OCI-LY7 (cell line): ENCODE results near the gene RNF208. TPM values are rescaled to one million over a fixed set of nuclear protein-coding genes. Genes with fewer than 3 reads are reported as not detected.

Experiments
- BruUV-seq: library from RNA; stranded (reverse); fragments of 400-500 nt; replicated peaks from 2 replicates; lab custom pipeline; 2021; lab: Mats Ljungman, UMichigan
- CTCF ChIA-PET: fragments of 300-600 bp; sonication (Branson Sonifier 250); formaldehyde crosslinking; loops from one replicate; lab custom pipeline; 2022; ENCODE audit warnings: antibody characterized with exemption; ENCODE audit not compliant: unreplicated experiment; lab: Charles Lee
- POLR2A ChIA-PET: fragments of 300-600 bp; sonication (Branson Sonifier 250); formaldehyde crosslinking; loops from one replicate; lab custom pipeline; 2022; ENCODE audit warnings: antibody characterized with exemption; lab: Charles Lee
- DNase-seq: peaks from one replicate; pipeline ENCODE4 v3.0.0-alpha.2; 2015; ENCODE audit warnings: low spot score
- H2AFZ ChIP-seq: fragments of 200-600 bp; sonication (generic), shearing (Covaris generic); 2 replicates; pipeline ENCODE4 v1.6.1; 2014; ENCODE audit warnings: mild to moderate bottlenecking, antibody characterized with exemption, low read length, moderate library complexity
- H3K27ac ChIP-seq: fragments of 200-600 bp; sonication (generic); 2 replicates; pipeline ENCODE4 v1.5.1; 2014; ENCODE audit warnings: mixed run types, low read depth, mild to moderate bottlenecking, moderate library complexity, low read length, inconsistent platforms; ENCODE audit not compliant: poor library complexity, severe bottlenecking
- H3K36me3 ChIP-seq: fragments of 200-600 bp; sonication (generic); 2 replicates; pipeline ENCODE4 v1.6.1; 2014; ENCODE audit warnings: mild to moderate bottlenecking, antibody characterized with exemption, low read length, moderate library complexity, mixed read lengths; ENCODE audit not compliant: insufficient read depth
- H3K4me1 ChIP-seq: fragments of 200-600 bp; sonication (generic); 2 replicates; pipeline ENCODE4 v1.5.1; 2014; ENCODE audit warnings: mild to moderate bottlenecking, low read length; ENCODE audit not compliant: insufficient read depth, poor library complexity, severe bottlenecking
- H3K4me2 ChIP-seq: fragments of 200-600 bp; sonication (generic); 2 replicates; pipeline ENCODE4 v1.6.1; 2014; ENCODE audit warnings: mild to moderate bottlenecking, low read length
- H3K4me3 ChIP-seq: fragments of 200-600 bp; sonication (generic); 2 replicates; pipeline ENCODE4 v1.5.1; 2014; ENCODE audit warnings: mild to moderate bottlenecking, low read depth, low read length; ENCODE audit not compliant: poor library complexity, severe bottlenecking
- H3K79me2 ChIP-seq: fragments of 200-600 bp; sonication (generic); 2 replicates; pipeline ENCODE4 v1.6.1; 2016; ENCODE audit warnings: low read depth, mild to moderate bottlenecking, low read length, moderate library complexity, mixed read lengths; ENCODE audit not compliant: insufficient read depth
- H3K9me2 ChIP-seq: fragments of 200-600 bp; sonication (generic); 2 replicates; pipeline ENCODE4 v1.6.1; 2016; ENCODE audit warnings: mild to moderate bottlenecking, low read length, mixed read lengths; ENCODE audit not compliant: insufficient read depth
- H3K9me3 ChIP-seq: fragments of 200-600 bp; sonication (generic); 2 replicates; pipeline ENCODE4 v1.6.1; 2014; ENCODE audit warnings: mild to moderate bottlenecking, mixed run types, low read length, mixed read lengths
- H4K20me1 ChIP-seq: fragments of 200-600 bp; sonication (generic); 2 replicates; pipeline ENCODE4 v1.6.1; 2014; ENCODE audit warnings: mild to moderate bottlenecking, antibody characterized with exemption, low read length, moderate library complexity, mixed read lengths; ENCODE audit not compliant: insufficient read depth
- CTCF ChIP-seq: fragments of 200-600 bp; sonication (generic); conservative IDR thresholded peaks from 2 replicates; pipeline ENCODE4 v1.5.1; 2014; ENCODE audit warnings: mild to moderate bottlenecking, antibody characterized with exemption, low read length, moderate library complexity, mixed read lengths
- EZH2phosphoT487 ChIP-seq: fragments of 200-600 bp; sonication (generic); IDR thresholded peaks from 2 replicates; pipeline ENCODE4 v1.6.1; 2018; ENCODE audit warnings: low read depth, borderline replicate concordance, mild to moderate bottlenecking, mixed run types, antibody characterized with exemption, low read length, moderate library complexity, mixed read lengths
- intact Hi-C: fragments of 100-400 bp; cut with micrococcal nuclease; formaldehyde crosslinking; loops from one replicate; pipeline ENCODE4 v1.10.0; 2022; ENCODE audit not compliant: unreplicated experiment
- total RNA-seq, 2 experiments: library from RNA; depleted of rRNA in 1 of 2; stranded (reverse); fragments of >200 nt in 1 of 2; shearing (Covaris generic) in 1 of 2; gene quantifications; 2 replicates each; pipeline ENCODE4 v1.2.3, GENCODE V29; 2014 to 2022

The RNF208 gene
- total RNA-seq, 2 experiments from 2014 or later: 0.47 to 5.5 TPM

DNA sequence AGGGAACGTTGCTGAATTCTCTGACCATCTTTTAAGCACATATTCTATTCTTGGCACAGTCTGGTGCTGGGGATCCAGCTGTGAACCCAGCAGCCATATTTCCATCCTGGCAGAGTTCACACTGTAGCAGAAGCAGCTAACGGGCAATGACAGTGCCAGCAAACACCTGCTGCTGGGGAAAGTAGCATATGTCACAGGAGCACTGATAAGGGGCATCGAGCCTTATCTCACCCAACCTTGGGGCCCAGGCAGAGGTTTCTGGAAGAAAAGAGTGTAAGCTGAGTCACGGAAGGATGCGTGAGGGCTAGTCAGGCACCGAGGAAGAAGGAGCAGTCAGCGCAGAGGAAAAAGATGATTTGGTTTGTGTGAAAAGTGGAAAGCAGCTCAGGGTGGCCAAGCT is 15.4 kb downstream of the RNF208 start:
- peak overlapping the region; percentile 97 for H3K4me2 ChIP-seq
- peak overlapping the region; percentile 92 for H3K4me3 ChIP-seq
- POLR2A ChIA-PET: no interaction called here
- no peak for DNase-seq
- no peaks in the 10 kb centered on the region for H3K9me2 ChIP-seq
- H3K27ac ChIP-seq: no peak overlapping the region
- no peak overlapping the region for H2AFZ ChIP-seq
- no TSS peak for BruUV-seq
- CTCF ChIA-PET: interaction anchor here (0.5 kb wide), 1 partner anchor 15 kb away, joined by 6 read pairs; no protein-coding TSS in a partner anchor
- H3K9me3 ChIP-seq: no peaks in the 10 kb centered on the region
- intact Hi-C loops: no loop called here
- peaks cover 42% of the 10 kb centered on the region for H3K4me1 ChIP-seq
- peaks cover 14% of the 10 kb centered on the region; the same call in 1 of the 2 replicates for H4K20me1 ChIP-seq
- peaks cover 38% of the 10 kb centered on the region for H3K36me3 ChIP-seq
- TF ChIP-seq EZH2phosphoT487: no peak
- TF ChIP-seq CTCF: no peak
- peaks cover 57% of the 10 kb centered on the region for H3K79me2 ChIP-seq

GRCh38 chr9:137205126-137206069 is 16.6 kb downstream of the RNF208 start, which contains the start of the genes NDOR1 and TMEM203:
NDOR1 (plus strand) TSS chr9:137205700; CDS start chr9:137205778, 78 bp downstream.
TMEM203 (minus strand) TSS chr9:137205648; CDS start chr9:137205414, 234 bp downstream.
- Histone ChIP-seq H3K4me3 (peak within 1 kb of the TSS; percentile 92), H3K36me3 (peaks cover 30% of the 10 kb centered on the region), H3K4me2 (peak within 1 kb of the TSS; percentile 97), H3K27ac (peak within 1 kb of the TSS; percentile 57), H4K20me1 (peaks cover 14% of the 10 kb centered on the region; the same call in 1 of the 2 replicates), H3K9me3 (no peaks in the 10 kb centered on the region), H3K79me2 (peaks cover 62% of the 10 kb centered on the region), H2AFZ (peak within 1 kb of the TSS; percentile 47; the same call in 1 of the 2 replicates), H3K4me1 (peaks cover 44% of the 10 kb centered on the region), H3K9me2 (no peaks in the 10 kb centered on the region)
- intact Hi-C loops: no loop called here
- TF ChIP-seq EZH2phosphoT487 (no peak), CTCF (no peak)
- no TSS peak for BruUV-seq
- DNase-seq: peak; percentile 91
- CTCF ChIA-PET: no interaction called here
- POLR2A ChIA-PET: interaction anchor here (0.9 to 1.5 kb wide), 5 partner anchors 11 to 74 kb away, joined by 3 to 4 read pairs (median 4); partner anchors contain the start of gene RNF208
